Loucy (cell line): ENCODE data around the gene KLHL35.

Experiments
- H2AFZ ChIP-seq: fragments of 200-600 bp; sonication (generic); 2 replicates; pipeline ENCODE4 v1.6.0; 2016; ENCODE audit warnings: antibody characterized with exemption, mild to moderate bottlenecking, low read length, moderate library complexity
- H3F3A ChIP-seq: fragments of 200-600 bp; 2 replicates; pipeline ENCODE4 v1.6.0; 2016; ENCODE audit warnings: antibody characterized with exemption, low read depth, mild to moderate bottlenecking
- H3K27me3 ChIP-seq: fragments of 200-600 bp; sonication (generic); 2 replicates; pipeline ENCODE4 v1.6.1; 2014; ENCODE audit warnings: low read length, mild to moderate bottlenecking; ENCODE audit not compliant: insufficient read depth, poor library complexity, severe bottlenecking
- H3K36me3 ChIP-seq: fragments of 200-600 bp; sonication (generic); 2 replicates; pipeline ENCODE4 v1.6.1; 2016; ENCODE audit warnings: low read length; ENCODE audit not compliant: insufficient read depth
- H3K4me1 ChIP-seq: fragments of 200-600 bp; sonication (generic); 2 replicates; pipeline ENCODE4 v1.5.1; 2014; ENCODE audit warnings: low read length, mild to moderate bottlenecking; ENCODE audit not compliant: insufficient read depth, poor library complexity, severe bottlenecking
- H3K4me2 ChIP-seq: fragments of 200-600 bp; sonication (generic); 2 replicates; pipeline ENCODE4 v1.6.0; 2014; ENCODE audit warnings: antibody characterized with exemption, low read length, low read depth, mild to moderate bottlenecking; ENCODE audit not compliant: poor library complexity, severe bottlenecking
- H3K4me3 ChIP-seq: fragments of 200-600 bp; sonication (generic); 2 replicates; pipeline ENCODE4 v1.5.1; 2014; ENCODE audit warnings: low read length, mild to moderate bottlenecking, mixed read lengths; ENCODE audit not compliant: poor library complexity, severe bottlenecking
- H3K79me2 ChIP-seq: fragments of 200-600 bp; sonication (generic); 2 replicates; pipeline ENCODE4 v1.6.1; 2014; ENCODE audit warnings: low read length; ENCODE audit not compliant: insufficient read depth
- H3K9ac ChIP-seq: fragments of 200-600 bp; sonication (generic); 2 replicates; pipeline ENCODE4 v1.6.0; 2014; ENCODE audit warnings: mild to moderate bottlenecking, low read depth, low read length, moderate library complexity; ENCODE audit not compliant: poor library complexity, severe bottlenecking
- H3K9me2 ChIP-seq: fragments of 200-600 bp; sonication (generic); replicated peaks from 2 replicates; pipeline ENCODE4 v1.6.1; 2016; ENCODE audit warnings: low read depth, low read length, mixed read lengths
- H3K9me3 ChIP-seq: fragments of 200-600 bp; sonication (generic); 2 replicates; pipeline ENCODE4 v1.6.1; 2014; ENCODE audit warnings: mild to moderate bottlenecking, antibody characterized with exemption, low read length, low read depth; ENCODE audit not compliant: insufficient read depth
- H4K20me1 ChIP-seq: fragments of 200-600 bp; sonication (generic); 2 replicates; pipeline ENCODE4 v1.6.0; 2014; ENCODE audit warnings: antibody characterized with exemption, low read length, mild to moderate bottlenecking; ENCODE audit not compliant: insufficient read depth, poor library complexity, severe bottlenecking
- EZH2phosphoT487 ChIP-seq: fragments of 200-600 bp; IDR thresholded peaks from 2 replicates; pipeline ENCODE4 v1.6.1; 2018; ENCODE audit warnings: antibody characterized with exemption, mild to moderate bottlenecking, moderate library complexity, borderline replicate concordance
- TF ChIP-seq, protein P1 (sequence below): fragments of 200-600 bp; sonication (generic); conservative IDR thresholded peaks from 2 replicates; pipeline ENCODE4 v1.5.1; 2014; ENCODE audit warnings: mild to moderate bottlenecking, antibody characterized with exemption, low read length

KLHL35 gene

DNA sequence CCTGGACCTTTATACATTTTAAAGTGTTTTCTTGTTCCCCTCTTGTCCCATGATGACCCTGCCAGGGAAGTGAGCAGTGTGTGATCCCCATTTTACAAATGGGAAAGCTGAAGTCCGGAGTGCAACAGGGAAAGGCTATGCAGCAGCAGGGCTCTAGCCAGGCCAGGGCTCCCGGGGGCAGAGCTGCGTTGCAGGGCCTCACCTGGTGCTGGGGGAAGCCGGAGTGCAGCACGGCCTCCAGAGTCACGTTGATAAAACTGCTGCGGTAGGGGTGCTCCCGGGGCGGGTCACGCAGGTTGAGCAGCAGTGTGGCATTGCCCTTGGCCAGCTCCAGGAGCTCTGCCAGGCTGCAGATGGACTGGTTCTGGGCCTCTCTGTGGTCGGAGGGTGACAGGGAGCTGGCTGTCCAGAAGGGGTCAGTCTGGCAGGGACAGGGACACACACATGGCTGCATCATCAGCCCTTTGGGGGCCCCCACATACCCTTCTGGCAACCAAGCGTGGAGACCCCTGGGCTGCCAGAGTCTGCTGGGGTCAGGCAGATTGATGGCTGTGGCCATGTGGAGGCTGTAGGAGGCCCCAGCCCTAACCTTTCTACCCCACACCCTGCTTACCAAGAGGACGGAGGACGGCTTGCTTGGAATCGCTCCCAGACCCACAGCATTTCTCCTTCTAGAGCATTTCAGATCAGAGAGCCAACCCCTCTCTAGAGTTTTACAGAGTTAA, 9.3 kb upstream of the KLHL35 start:
- H4K20me1 ChIP-seq = no peaks in the 10 kb centered on the region
- TF ChIP-seq, protein P1, sequence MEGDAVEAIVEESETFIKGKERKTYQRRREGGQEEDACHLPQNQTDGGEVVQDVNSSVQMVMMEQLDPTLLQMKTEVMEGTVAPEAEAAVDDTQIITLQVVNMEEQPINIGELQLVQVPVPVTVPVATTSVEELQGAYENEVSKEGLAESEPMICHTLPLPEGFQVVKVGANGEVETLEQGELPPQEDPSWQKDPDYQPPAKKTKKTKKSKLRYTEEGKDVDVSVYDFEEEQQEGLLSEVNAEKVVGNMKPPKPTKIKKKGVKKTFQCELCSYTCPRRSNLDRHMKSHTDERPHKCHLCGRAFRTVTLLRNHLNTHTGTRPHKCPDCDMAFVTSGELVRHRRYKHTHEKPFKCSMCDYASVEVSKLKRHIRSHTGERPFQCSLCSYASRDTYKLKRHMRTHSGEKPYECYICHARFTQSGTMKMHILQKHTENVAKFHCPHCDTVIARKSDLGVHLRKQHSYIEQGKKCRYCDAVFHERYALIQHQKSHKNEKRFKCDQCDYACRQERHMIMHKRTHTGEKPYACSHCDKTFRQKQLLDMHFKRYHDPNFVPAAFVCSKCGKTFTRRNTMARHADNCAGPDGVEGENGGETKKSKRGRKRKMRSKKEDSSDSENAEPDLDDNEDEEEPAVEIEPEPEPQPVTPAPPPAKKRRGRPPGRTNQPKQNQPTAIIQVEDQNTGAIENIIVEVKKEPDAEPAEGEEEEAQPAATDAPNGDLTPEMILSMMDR = no peak
- TF ChIP-seq EZH2phosphoT487 = no peak
- H3K27me3 ChIP-seq = no peaks in the 10 kb centered on the region
- no peak overlapping the region for H2AFZ ChIP-seq
- H3K9ac ChIP-seq = no peak overlapping the region
- H3F3A ChIP-seq = no peaks in the 10 kb centered on the region
- no peaks in the 10 kb centered on the region for H3K9me3 ChIP-seq
- H3K36me3 ChIP-seq = no peaks in the 10 kb centered on the region
- no peaks in the 10 kb centered on the region for H3K9me2 ChIP-seq
- no peak overlapping the region for H3K4me3 ChIP-seq
- H3K79me2 ChIP-seq = no peaks in the 10 kb centered on the region
- no peak overlapping the region for H3K4me2 ChIP-seq
- H3K4me1 ChIP-seq = no peaks in the 10 kb centered on the region

DNA sequence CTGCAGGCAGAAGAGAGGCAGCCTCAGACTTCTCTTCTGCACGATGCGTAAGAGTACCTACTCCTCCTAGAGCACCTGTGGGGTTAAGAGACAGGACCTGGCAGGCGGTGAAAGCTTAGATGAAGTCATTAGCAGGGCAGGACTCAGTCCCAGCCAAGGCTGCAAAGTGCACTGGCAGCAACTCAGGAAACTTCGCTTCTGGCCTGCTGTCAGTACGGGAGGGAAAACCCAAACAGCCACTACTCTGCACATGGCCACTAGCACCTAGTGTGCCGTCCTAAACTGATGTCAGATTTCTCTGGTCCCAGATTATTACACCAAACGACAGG, 8.8 kb upstream of the KLHL35 start:
- no peaks in the 10 kb centered on the region for H3F3A ChIP-seq
- H4K20me1 ChIP-seq = no peaks in the 10 kb centered on the region
- H3K4me2 ChIP-seq = no peak overlapping the region
- no peaks in the 10 kb centered on the region for H3K4me1 ChIP-seq
- no peaks in the 10 kb centered on the region for H3K9me3 ChIP-seq
- no peaks in the 10 kb centered on the region for H3K79me2 ChIP-seq
- TF ChIP-seq EZH2phosphoT487 = no peak
- TF ChIP-seq, protein P1 = no peak
- no peak overlapping the region for H3K9ac ChIP-seq
- no peak overlapping the region for H3K4me3 ChIP-seq
- H3K36me3 ChIP-seq = no peaks in the 10 kb centered on the region
- no peak overlapping the region for H2AFZ ChIP-seq
- H3K27me3 ChIP-seq = no peaks in the 10 kb centered on the region
- H3K9me2 ChIP-seq = no peaks in the 10 kb centered on the region

DNA sequence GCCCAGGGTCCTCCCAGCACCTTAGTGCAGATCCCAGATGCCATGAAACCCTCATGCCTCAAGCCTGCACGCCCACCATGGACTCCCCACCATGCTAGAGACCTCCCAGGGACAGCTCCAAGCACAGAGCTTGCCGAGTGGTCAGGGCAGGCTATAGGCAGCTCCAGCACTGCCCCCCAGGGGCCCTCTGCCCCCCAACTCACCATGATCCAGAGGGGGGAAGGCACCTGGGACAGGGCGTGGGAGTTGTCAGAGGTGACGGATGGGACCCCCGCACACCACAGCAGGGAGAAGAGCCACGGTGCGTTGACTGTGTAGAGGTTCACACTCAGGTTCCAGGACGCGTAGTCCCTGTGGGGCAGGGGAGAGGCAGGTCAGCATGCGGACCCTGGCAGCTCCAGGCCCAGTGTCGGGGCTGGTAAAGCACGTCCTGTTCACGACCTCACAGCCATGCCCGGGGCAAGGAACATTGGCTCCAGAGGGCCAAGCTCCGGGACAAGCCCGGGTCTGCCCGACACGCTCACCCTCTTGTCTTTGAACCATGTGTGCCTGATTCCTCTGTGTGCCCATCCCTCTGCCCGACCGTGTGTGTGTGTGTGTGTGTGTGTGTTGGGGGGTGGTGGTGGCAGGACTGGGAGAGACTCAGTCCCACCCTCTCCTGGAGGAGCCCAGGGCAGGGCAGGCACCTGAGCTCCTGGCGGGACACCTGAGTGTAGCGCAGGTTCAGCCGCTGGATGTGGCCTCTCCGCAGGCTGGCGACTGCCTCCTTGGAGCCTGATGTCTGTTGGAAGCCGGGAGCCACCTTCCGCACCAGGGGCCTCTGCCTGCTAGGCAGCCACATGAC, 8.2 kb upstream of the KLHL35 start:
- Histone ChIP-seq H3K9me3 (no peaks in the 10 kb centered on the region), H3K4me3 (no peak overlapping the region), H4K20me1 (no peaks in the 10 kb centered on the region), H3K4me2 (no peak overlapping the region), H3K79me2 (no peaks in the 10 kb centered on the region), H2AFZ (no peak overlapping the region), H3K36me3 (no peaks in the 10 kb centered on the region), H3F3A (no peaks in the 10 kb centered on the region), H3K27me3 (no peaks in the 10 kb centered on the region), H3K9me2 (no peaks in the 10 kb centered on the region), H3K4me1 (no peaks in the 10 kb centered on the region), H3K9ac (no peak overlapping the region)
- TF ChIP-seq, protein P1 = no peak
- TF ChIP-seq EZH2phosphoT487 = no peak
